A549 (cell line): Measurements from ENCODE around the gene RUNX1.

Source experiments
- EP300 ChIP-seq, 2 experiments: fragments of >200 bp; sonication (Bioruptor Twin); formaldehyde crosslinking; IDR thresholded peaks; 2 replicates in 1 of 2; 3 replicates in 1 of 2; pipeline ENCODE4 v1.6.1; 2016 to 2017
- HOXB13 ChIP-seq: fragments of 250-450 bp; sonication (Bioruptor Pico); IDR thresholded peaks from 2 replicates; pipeline ENCODE4 v1.5.0; 2020; ENCODE audit warnings: low read depth, mild to moderate bottlenecking, moderate library complexity
- JUNB ChIP-seq: fragments of >200 bp; sonication (Bioruptor Twin); formaldehyde crosslinking; IDR thresholded peaks from 2 replicates; pipeline ENCODE4 v1.6.1; 2016
- MYC ChIP-seq: IDR thresholded peaks from 2 replicates; pipeline ENCODE4 v1.6.1; 2012; ENCODE audit warnings: mild to moderate bottlenecking, inconsistent platforms, low read length, improper control_type of control experiment, borderline replicate concordance
- NR3C1 ChIP-seq: fragments of >200 bp; sonication (Bioruptor Twin); formaldehyde crosslinking; IDR thresholded peaks from 3 replicates; pipeline ENCODE4 v1.6.1; 2017
- POLR2A ChIP-seq: IDR thresholded peaks from 2 replicates; pipeline ENCODE4 v1.6.1; 2012; ENCODE audit warnings: mild to moderate bottlenecking, low read length
- RAD21 ChIP-seq, 2 experiments: fragments of >200 bp in 1 of 2; sonication (Bioruptor Twin) in 1 of 2; formaldehyde crosslinking in 1 of 2; IDR thresholded peaks in 1 of 2; conservative IDR thresholded peaks in 1 of 2; 2 replicates in 1 of 2; 3 replicates in 1 of 2; pipeline ENCODE4 v1.6.1; 2012 to 2018; ENCODE audit warnings: inconsistent platforms in 1 of 2
- RCOR1 ChIP-seq: fragments of 150-350 bp; IDR thresholded peaks from 2 replicates; pipeline ENCODE4 v1.6.1; 2014; ENCODE audit warnings: antibody characterized with exemption, low read length, low read depth
- RFX5 ChIP-seq: fragments of 450-650 bp; IDR thresholded peaks from 2 replicates; pipeline ENCODE4 v1.7.1; 2014; ENCODE audit warnings: antibody characterized with exemption, mild to moderate bottlenecking, moderate library complexity
- SREBF2 ChIP-seq: fragments of 450-650 bp; IDR thresholded peaks from 2 replicates; pipeline ENCODE4 v1.6.1; 2014; ENCODE audit warnings: mild to moderate bottlenecking, moderate library complexity
- ZFP36 ChIP-seq: fragments of 450-650 bp; IDR thresholded peaks from 2 replicates; pipeline ENCODE4 v1.6.1; 2014; ENCODE audit warnings: borderline replicate concordance; ENCODE audit not compliant: partially characterized antibody
- TF ChIP-seq, protein P1 (sequence below): fragments of >200 bp; sonication (Bioruptor Twin); formaldehyde crosslinking; IDR thresholded peaks from 3 replicates; pipeline ENCODE4 v1.5.1; 2016
- TF ChIP-seq, protein P2 (sequence below): fragments of 250-450 bp; sonication (Bioruptor Pico); IDR thresholded peaks from 2 replicates; pipeline ENCODE4 v1.5.0; 2021; ENCODE audit warnings: mild to moderate bottlenecking, moderate library complexity, borderline replicate concordance

DNA sequence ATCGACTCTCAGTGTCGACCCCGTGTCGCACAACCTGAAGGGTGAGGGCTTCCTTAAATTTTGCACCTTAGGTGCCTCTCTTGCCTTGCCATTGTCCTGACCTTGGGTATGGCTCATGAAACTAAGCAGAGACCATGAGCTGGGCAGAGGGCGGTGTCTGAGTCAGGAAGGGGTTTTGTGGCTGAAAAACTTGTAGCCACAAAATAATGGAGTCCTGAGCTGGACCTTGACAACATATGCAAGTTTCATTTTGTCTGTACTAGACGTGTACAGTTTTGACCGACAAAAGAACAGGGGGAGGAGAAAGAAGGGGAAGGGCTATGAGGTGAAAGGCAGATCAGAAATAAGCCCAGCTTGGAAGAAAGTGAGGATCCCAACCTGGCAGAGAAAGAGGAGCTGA, 8.3 kb upstream of the RUNX1 start:
- TF ChIP-seq RAD21 (conservative IDR thresholded peaks at IDR 0.05 in 1 of 2, IDR thresholded peaks at IDR 0.05 in 1 of 2) (no peak), POLR2A (no peak), MYC (no peak), EP300 (IDR thresholded peaks at IDR 0.05) (no peak), RFX5 (no peak), ZFP36 (no peak), NR3C1 (no peak), JUNB (no peak), SREBF2 (no peak), HOXB13 (CRISPR knock-in tag) (no peak), RCOR1 (no peak)
- TF ChIP-seq, protein P1, sequence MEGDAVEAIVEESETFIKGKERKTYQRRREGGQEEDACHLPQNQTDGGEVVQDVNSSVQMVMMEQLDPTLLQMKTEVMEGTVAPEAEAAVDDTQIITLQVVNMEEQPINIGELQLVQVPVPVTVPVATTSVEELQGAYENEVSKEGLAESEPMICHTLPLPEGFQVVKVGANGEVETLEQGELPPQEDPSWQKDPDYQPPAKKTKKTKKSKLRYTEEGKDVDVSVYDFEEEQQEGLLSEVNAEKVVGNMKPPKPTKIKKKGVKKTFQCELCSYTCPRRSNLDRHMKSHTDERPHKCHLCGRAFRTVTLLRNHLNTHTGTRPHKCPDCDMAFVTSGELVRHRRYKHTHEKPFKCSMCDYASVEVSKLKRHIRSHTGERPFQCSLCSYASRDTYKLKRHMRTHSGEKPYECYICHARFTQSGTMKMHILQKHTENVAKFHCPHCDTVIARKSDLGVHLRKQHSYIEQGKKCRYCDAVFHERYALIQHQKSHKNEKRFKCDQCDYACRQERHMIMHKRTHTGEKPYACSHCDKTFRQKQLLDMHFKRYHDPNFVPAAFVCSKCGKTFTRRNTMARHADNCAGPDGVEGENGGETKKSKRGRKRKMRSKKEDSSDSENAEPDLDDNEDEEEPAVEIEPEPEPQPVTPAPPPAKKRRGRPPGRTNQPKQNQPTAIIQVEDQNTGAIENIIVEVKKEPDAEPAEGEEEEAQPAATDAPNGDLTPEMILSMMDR, result no peak
- TF ChIP-seq, protein P2, sequence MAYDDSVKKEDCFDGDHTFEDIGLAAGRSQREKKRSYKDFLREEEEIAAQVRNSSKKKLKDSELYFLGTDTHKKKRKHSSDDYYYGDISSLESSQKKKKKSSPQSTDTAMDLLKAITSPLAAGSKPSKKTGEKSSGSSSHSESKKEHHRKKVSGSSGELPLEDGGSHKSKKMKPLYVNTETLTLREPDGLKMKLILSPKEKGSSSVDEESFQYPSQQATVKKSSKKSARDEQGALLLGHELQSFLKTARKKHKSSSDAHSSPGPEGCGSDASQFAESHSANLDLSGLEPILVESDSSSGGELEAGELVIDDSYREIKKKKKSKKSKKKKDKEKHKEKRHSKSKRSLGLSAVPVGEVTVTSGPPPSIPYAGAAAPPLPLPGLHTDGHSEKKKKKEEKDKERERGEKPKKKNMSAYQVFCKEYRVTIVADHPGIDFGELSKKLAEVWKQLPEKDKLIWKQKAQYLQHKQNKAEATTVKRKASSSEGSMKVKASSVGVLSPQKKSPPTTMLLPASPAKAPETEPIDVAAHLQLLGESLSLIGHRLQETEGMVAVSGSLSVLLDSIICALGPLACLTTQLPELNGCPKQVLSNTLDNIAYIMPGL (CRISPR knock-in tag), result no peak
